Kidney (tissue), 14 donors: ENCODE measurements around the gene MVD. TPM values are rescaled to one million over a fixed set of nuclear protein-coding genes. Genes with fewer than 3 reads are reported as not detected.
A peak's percentile ranks its signal among the peaks of the same experiment; 100 is the strongest.
"Not testable (repeated sequence)": the region's sequence is repeated elsewhere in the genome, so short reads cannot be mapped to it uniquely, and the experiment has no call there.

Source experiments
- DNase-seq, 5 donors: peaks; one replicate each; pipeline ENCODE4 v3.0.0-alpha.2; 2013 to 2020
- FAIRE-seq: peaks from 2 replicates; lab custom pipeline; 2012; peaks lifted over from hg19 to GRCh38; lab: Jason Lieb, UNC
- H3K27ac ChIP-seq, 2 donors: one replicate each; pipeline ENCODE4 v1.7.0; 2013; ENCODE audit warnings: low read depth in 2 of 2, low read length in 2 of 2, inconsistent platforms in 1 of 2
- H3K27me3 ChIP-seq: one replicate; pipeline ENCODE4 v1.7.1; 2013; ENCODE audit warnings: low read length, inconsistent platforms; ENCODE audit not compliant: control insufficient read depth, insufficient read depth
- H3K36me3 ChIP-seq, 3 donors: one replicate each; pipeline versions ENCODE4 v1.7.0 to v1.7.1; 2013; ENCODE audit warnings: low read length in 3 of 3, control low read depth in 1 of 3, inconsistent platforms in 1 of 3; ENCODE audit not compliant: insufficient read depth in 3 of 3, control insufficient read depth in 2 of 3
- H3K4me1 ChIP-seq, 3 donors: one replicate each; pipeline versions ENCODE4 v1.7.0 to v1.7.1; 2013; ENCODE audit warnings: low read length in 3 of 3, inconsistent platforms in 1 of 3, low read depth in 1 of 3; ENCODE audit not compliant: control insufficient read depth in 2 of 3, insufficient read depth in 2 of 3
- H3K4me3 ChIP-seq, 3 donors: one replicate each; pipeline versions ENCODE4 v1.7.0 to v1.8.1; 2013; ENCODE audit warnings: low read length in 3 of 3, control low read depth in 1 of 3, inconsistent platforms in 1 of 3
- H3K9ac ChIP-seq, 3 donors: one replicate each; pipeline versions ENCODE4 v1.7.0 to v1.7.1; 2013; ENCODE audit warnings: low read length in 3 of 3, control low read depth in 1 of 3, inconsistent platforms in 1 of 3
- H3K9me3 ChIP-seq, 3 donors: one replicate each; pipeline versions ENCODE4 v1.7.0 to v1.7.1; 2013; ENCODE audit warnings: low read length in 3 of 3, control low read depth in 1 of 3, inconsistent platforms in 1 of 3; ENCODE audit not compliant: control insufficient read depth in 2 of 3, insufficient read depth in 1 of 3
- CTCF ChIP-seq: IDR thresholded peaks from 3 replicates; pipeline ENCODE4 v1.5.1; 2012; ENCODE audit warnings: mild to moderate bottlenecking, moderate library complexity, borderline replicate concordance; ENCODE audit not compliant: insufficient read depth; ENCODE audit errors: extremely low read depth
- intact Hi-C: fragments of 100-400 bp; cut with DNase I; formaldehyde crosslinking; loops from one replicate; pipeline ENCODE4 v1.11.1; 2022
- polyA plus RNA-seq: library from polyadenylated mRNA; stranded (reverse); fragments of 350-450 nt; fragmentation: Illumina TruSeq; extraction: RNeasy Lipid Tissue Mini Kit (QIAGEN cat#74804); gene quantifications from one replicate; pipeline ENCODE4 v1.2.3, GENCODE V29; 2014; ENCODE audit warnings: low read depth, low replicate concordance; ENCODE audit not compliant: insufficient read depth
- total RNA-seq: library from RNA; stranded (reverse); fragmentation: NEBNext Ultra II Directional; extraction: Animal tissue kit (Norgen Biotek cat#: 25700); gene quantifications from one replicate; pipeline ENCODE4 v1.2.1, GENCODE V29; 2021
- donor health status: control.
- donor health status: control.
- donor health status: control.
- donor health status: control.
- donor health status: control.
- donor health status: DM: yes; HTN: yes; CAD: no.
- donor health status: Normal renal cell carcinoma (clear cell type).

The MVD gene
- total and polyA plus RNA-seq, 2 donors from 2014 or later, result 35.4 to 48.9 TPM

GRCh38 chr16:88673716-88674379 is 11.0 kb upstream of the MVD start:
- Histone ChIP-seq H3K36me3 (no peaks in the 10 kb centered on the region), H3K9me3 (no peaks in the 10 kb centered on the region), H3K27me3 (no peaks in the 10 kb centered on the region), H3K9ac (no peak overlapping the region), H3K4me3 (no peak overlapping the region), H3K27ac (no peak overlapping the region), H3K4me1 (peaks cover 0 to 2% (median 0%) of the 10 kb centered on the region in 3 donors)
- FAIRE-seq, result no peak
- TF ChIP-seq CTCF, result no peak
- no peak for DNase-seq
- intact Hi-C loops, result no loop called here

- no peak overlapping the region for H3K9ac ChIP-seq
- H3K9me3 ChIP-seq, result no peaks in the 10 kb centered on the region
- H3K4me1 ChIP-seq, result no peaks in the 10 kb centered on the region
- FAIRE-seq (no peak), DNase-seq (peak in 1 of 5 donors; percentile 15)
- H3K4me3 ChIP-seq, result no peak overlapping the region
- intact Hi-C loops, result no loop called here
- no peaks in the 10 kb centered on the region for H3K27me3 ChIP-seq
- TF ChIP-seq CTCF, result no peak
- H3K27ac ChIP-seq, result no peak overlapping the region
- H3K36me3 ChIP-seq, result no peaks in the 10 kb centered on the region
Measured at GRCh38 chr16:88672776-88673175, 9.9 kb upstream of the MVD start.

GRCh38 chr16:88671806-88672205 is 8.9 kb upstream of the MVD start:
- no peaks in the 10 kb centered on the region for H3K27me3 ChIP-seq
- intact Hi-C loops, result no loop called here
- H3K4me3 ChIP-seq, result no peak overlapping the region
- H3K4me1 ChIP-seq, result no peaks in the 10 kb centered on the region
- H3K36me3 ChIP-seq, result no peaks in the 10 kb centered on the region
- H3K27ac ChIP-seq, result no peak overlapping the region
- H3K9me3 ChIP-seq, result no peaks in the 10 kb centered on the region
- no peak for TF ChIP-seq CTCF
- FAIRE-seq (no peak), DNase-seq (no peak)
- no peak overlapping the region for H3K9ac ChIP-seq

GRCh38 chr16:88669980-88670379 is 7.1 kb upstream of the MVD start:
- Histone ChIP-seq H3K4me1 (no peaks in the 10 kb centered on the region), H3K4me3 (no peak overlapping the region), H3K27ac (no peak overlapping the region), H3K9me3 (no peaks in the 10 kb centered on the region), H3K36me3 (no peaks in the 10 kb centered on the region), H3K9ac (no peak overlapping the region), H3K27me3 (no peaks in the 10 kb centered on the region)
- DNase-seq (no peak), FAIRE-seq (no peak)
- TF ChIP-seq CTCF, result no peak
- intact Hi-C loops, result no loop called here

- DNase-seq, H3K4me3 ChIP-seq, H3K4me1 ChIP-seq, H3K9me3 ChIP-seq, H3K9ac ChIP-seq, intact Hi-C loops, H3K36me3 ChIP-seq, H3K27me3 ChIP-seq, FAIRE-seq, H3K27ac ChIP-seq: not testable (repeated sequence)
Measured at GRCh38 chr16:88669493-88669892, 6.6 kb upstream of the MVD start.
